Neural progenitor cell (in vitro differentiated cells): ENCODE measurements around the gene MAP4K2. TPM values are rescaled to one million over a fixed set of nuclear protein-coding genes. Genes with fewer than 3 reads are reported as not detected.

Experiments used
- DNase-seq: peaks from one replicate; pipeline ENCODE4 v3.0.0-alpha.2; 2016; ENCODE audit warnings: low spot score
- H2AFZ ChIP-seq: fragments of 200-600 bp; sonication (generic); replicated peaks from 2 replicates; pipeline ENCODE4 v1.6.1; 2016; ENCODE audit warnings: antibody characterized with exemption
- H3F3A ChIP-seq: fragments of 200-600 bp; sonication (generic); 2 replicates; pipeline ENCODE4 v1.6.1; 2016; ENCODE audit warnings: antibody characterized with exemption, low read depth
- H3K27ac ChIP-seq: fragments of 200-600 bp; sonication (generic); 2 replicates; pipeline ENCODE4 v1.5.1; 2016; ENCODE audit warnings: mild to moderate bottlenecking
- H3K27me3 ChIP-seq: fragments of 200-600 bp; sonication (generic); 2 replicates; pipeline ENCODE4 v1.6.1; 2016; ENCODE audit warnings: mild to moderate bottlenecking, moderate library complexity
- H3K36me3 ChIP-seq: fragments of 200-600 bp; sonication (generic); 2 replicates; pipeline ENCODE4 v1.5.1; 2016
- H3K4me1 ChIP-seq: fragments of 200-600 bp; sonication (generic); 2 replicates; pipeline ENCODE4 v1.6.1; 2016; ENCODE audit warnings: mixed run types
- H3K4me2 ChIP-seq: fragments of 200-600 bp; sonication (generic); 2 replicates; pipeline ENCODE4 v1.6.1; 2016
- H3K4me3 ChIP-seq: fragments of 200-600 bp; sonication (generic); 2 replicates; pipeline ENCODE4 v1.5.1; 2016
- H3K79me2 ChIP-seq: fragments of 200-600 bp; sonication (generic); 2 replicates; pipeline ENCODE4 v1.6.1; 2016; ENCODE audit warnings: low read depth
- H3K9ac ChIP-seq: fragments of 200-600 bp; sonication (generic); 2 replicates; pipeline ENCODE4 v1.6.1; 2016
- H3K9me3 ChIP-seq: fragments of 200-600 bp; sonication (generic); 2 replicates; pipeline ENCODE4 v1.5.1; 2016; ENCODE audit warnings: low read depth
- H4K20me1 ChIP-seq: fragments of 200-600 bp; sonication (generic); 2 replicates; pipeline ENCODE4 v1.6.1; 2016; ENCODE audit warnings: low read depth
- H3K27ac Mint-ChIP-seq: 3 replicates; pipeline ENCODE4 v1.8.0; 2021; ENCODE audit warnings: mixed read lengths
- H3K27me3 Mint-ChIP-seq: 2 replicates; pipeline ENCODE4 v1.8.0; 2022; ENCODE audit warnings: low read depth, mild to moderate bottlenecking, inconsistent platforms, moderate library complexity, mixed read lengths; ENCODE audit not compliant: insufficient read depth
- H3K36me3 Mint-ChIP-seq: 3 replicates; pipeline ENCODE4 v1.8.0; 2021; ENCODE audit warnings: mixed read lengths
- H3K4me1 Mint-ChIP-seq: 3 replicates; pipeline ENCODE4 v1.8.0; 2021; ENCODE audit warnings: mixed read lengths
- H3K4me3 Mint-ChIP-seq: 3 replicates; pipeline ENCODE4 v1.8.0; 2021; ENCODE audit warnings: mild to moderate bottlenecking, moderate library complexity, mixed read lengths
- H3K9me3 Mint-ChIP-seq: 3 replicates; pipeline ENCODE4 v1.8.0; 2020; ENCODE audit warnings: mixed read lengths
- EZH2 ChIP-seq: fragments of 200-600 bp; sonication (generic); IDR thresholded peaks from 2 replicates; pipeline ENCODE4 v1.6.1; 2017; ENCODE audit warnings: antibody characterized with exemption, mild to moderate bottlenecking, moderate library complexity
- EZH2phosphoT487 ChIP-seq: fragments of 200-600 bp; sonication (generic); IDR thresholded peaks from 2 replicates; pipeline ENCODE4 v1.6.1; 2017; ENCODE audit warnings: antibody characterized with exemption
- total RNA-seq: library from RNA; depleted of rRNA; stranded (reverse); fragments of >200 nt; gene quantifications from 2 replicates; pipeline ENCODE4 v1.2.3, GENCODE V29; 2015; ENCODE audit warnings: low replicate concordance
- TF ChIP-seq, protein P1 (sequence below): fragments of 200-600 bp; sonication (generic); IDR thresholded peaks from 2 replicates; pipeline ENCODE4 v1.5.1; 2017; ENCODE audit warnings: antibody characterized with exemption, mild to moderate bottlenecking

Gene MAP4K2
- total RNA-seq, 1 donor from 2014 or later = 15.8 TPM

DNA sequence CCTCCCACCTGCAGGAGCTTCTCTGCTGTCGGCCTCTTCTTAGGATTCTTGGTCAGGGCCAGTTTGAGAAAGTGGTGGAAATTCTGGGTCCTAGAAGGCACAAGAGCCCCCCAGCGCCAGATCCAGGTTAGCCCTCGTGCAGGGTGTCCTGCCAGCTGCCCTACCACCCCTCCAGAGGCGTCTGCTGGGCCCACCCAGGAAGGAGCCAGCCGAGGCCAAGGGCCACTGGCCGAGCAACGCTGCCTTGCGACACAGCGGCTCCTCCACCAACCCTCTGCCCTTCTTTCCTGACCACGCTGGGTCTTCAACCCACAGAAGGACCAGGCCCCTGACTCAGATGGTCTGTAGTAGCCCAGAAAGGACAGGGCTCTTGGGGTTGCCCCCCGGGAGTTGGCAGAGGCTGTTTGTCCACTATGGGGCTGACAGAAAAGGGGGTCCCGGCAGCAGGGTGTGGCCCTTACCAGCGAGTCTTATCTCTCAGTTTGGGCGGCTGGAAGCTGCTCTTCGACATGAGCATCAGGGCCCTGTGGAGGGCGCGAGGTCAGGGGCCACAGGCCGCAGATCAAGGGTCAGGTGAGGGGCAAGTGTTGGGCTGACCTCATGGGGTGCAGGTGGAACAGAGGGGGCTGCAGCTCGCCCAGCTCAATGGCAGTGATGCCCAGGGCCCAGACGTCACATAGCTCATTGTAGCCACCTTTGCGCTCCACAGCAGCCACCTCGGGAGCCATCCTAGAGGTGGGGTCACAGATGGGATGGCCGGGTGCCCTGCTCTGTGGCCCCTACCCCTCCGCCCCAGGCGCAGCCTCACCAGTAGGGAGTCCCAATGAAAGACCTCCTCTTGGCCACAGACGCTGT lies 2.5 kb downstream of the MAP4K2 start:
- Histone ChIP-seq H3F3A (peaks cover 28% of the 10 kb centered on the region), H2AFZ (no peak overlapping the region), H3K4me2 (no peak overlapping the region), H3K4me3 (no peak overlapping the region), H4K20me1 (peaks cover 11% of the 10 kb centered on the region), H3K9ac (no peak overlapping the region), H3K9me3 (no peaks in the 10 kb centered on the region), H3K27me3 (no peaks in the 10 kb centered on the region), H3K36me3 (no peaks in the 10 kb centered on the region), H3K27ac (no peak overlapping the region), H3K79me2 (no peaks in the 10 kb centered on the region), H3K4me1 (no peaks in the 10 kb centered on the region)
- no peaks in the 10 kb centered on the region for H3K9me3 Mint-ChIP-seq
- no peak for TF ChIP-seq EZH2
- TF ChIP-seq, protein P1, sequence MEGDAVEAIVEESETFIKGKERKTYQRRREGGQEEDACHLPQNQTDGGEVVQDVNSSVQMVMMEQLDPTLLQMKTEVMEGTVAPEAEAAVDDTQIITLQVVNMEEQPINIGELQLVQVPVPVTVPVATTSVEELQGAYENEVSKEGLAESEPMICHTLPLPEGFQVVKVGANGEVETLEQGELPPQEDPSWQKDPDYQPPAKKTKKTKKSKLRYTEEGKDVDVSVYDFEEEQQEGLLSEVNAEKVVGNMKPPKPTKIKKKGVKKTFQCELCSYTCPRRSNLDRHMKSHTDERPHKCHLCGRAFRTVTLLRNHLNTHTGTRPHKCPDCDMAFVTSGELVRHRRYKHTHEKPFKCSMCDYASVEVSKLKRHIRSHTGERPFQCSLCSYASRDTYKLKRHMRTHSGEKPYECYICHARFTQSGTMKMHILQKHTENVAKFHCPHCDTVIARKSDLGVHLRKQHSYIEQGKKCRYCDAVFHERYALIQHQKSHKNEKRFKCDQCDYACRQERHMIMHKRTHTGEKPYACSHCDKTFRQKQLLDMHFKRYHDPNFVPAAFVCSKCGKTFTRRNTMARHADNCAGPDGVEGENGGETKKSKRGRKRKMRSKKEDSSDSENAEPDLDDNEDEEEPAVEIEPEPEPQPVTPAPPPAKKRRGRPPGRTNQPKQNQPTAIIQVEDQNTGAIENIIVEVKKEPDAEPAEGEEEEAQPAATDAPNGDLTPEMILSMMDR = no peak
- TF ChIP-seq EZH2phosphoT487 = no peak
- H3K4me1 Mint-ChIP-seq = peaks cover 8% of the 10 kb centered on the region
- no peak overlapping the region for H3K4me3 Mint-ChIP-seq
- no peak for DNase-seq
- peaks cover under 1% of the 10 kb centered on the region for H3K27me3 Mint-ChIP-seq
- no peak overlapping the region for H3K27ac Mint-ChIP-seq
- H3K36me3 Mint-ChIP-seq = peaks cover 3% of the 10 kb centered on the region

DNA sequence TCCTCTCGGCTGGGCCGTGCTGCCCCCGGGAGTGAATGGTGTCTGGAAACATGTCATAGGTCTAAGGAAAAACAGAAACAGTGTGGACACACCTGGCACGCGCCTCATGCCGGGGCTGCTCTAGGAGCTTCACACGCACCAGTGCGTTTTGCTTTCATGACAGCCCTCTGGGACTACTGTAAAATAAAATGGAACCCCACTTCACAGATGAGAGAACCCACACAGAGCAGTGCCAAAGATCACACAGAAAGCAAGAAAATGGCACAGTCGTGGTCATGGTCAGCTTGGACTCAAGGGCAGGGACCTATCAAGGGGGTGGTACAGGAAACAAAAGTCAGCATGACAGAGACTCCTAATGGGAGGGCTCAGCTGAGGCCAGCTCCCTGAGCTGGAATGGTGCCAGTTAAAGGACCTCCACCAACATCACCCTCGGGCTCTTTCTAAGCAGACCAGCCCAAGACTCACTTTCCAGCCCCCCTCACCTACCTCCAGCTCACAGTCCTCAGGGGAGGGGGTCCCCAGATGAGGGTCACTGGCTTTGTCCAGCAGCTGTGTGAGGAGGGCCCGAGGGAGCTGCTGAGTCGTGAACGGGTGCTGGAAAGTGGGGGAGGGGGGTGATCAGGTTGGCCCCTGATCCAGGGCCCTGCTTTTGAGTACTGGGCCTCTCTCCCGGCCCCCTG lies 3.3 kb downstream of the MAP4K2 start:
- Mint-ChIP-seq H3K27me3 (no peaks in the 10 kb centered on the region), H3K9me3 (no peaks in the 10 kb centered on the region), H3K36me3 (peaks cover 2% of the 10 kb centered on the region), H3K27ac (no peak overlapping the region), H3K4me3 (peak overlapping the region; percentile 18), H3K4me1 (peaks cover 8% of the 10 kb centered on the region)
- Histone ChIP-seq H3F3A (peaks cover 27% of the 10 kb centered on the region), H3K36me3 (no peaks in the 10 kb centered on the region), H2AFZ (no peak overlapping the region), H4K20me1 (peaks cover 11% of the 10 kb centered on the region), H3K4me2 (no peak overlapping the region), H3K9me3 (no peaks in the 10 kb centered on the region), H3K9ac (no peak overlapping the region), H3K27ac (no peak overlapping the region), H3K4me1 (no peaks in the 10 kb centered on the region), H3K27me3 (no peaks in the 10 kb centered on the region), H3K79me2 (no peaks in the 10 kb centered on the region), H3K4me3 (no peak overlapping the region)
- TF ChIP-seq, protein P1 = no peak
- TF ChIP-seq EZH2 (no peak), EZH2phosphoT487 (no peak)
- no peak for DNase-seq

DNA sequence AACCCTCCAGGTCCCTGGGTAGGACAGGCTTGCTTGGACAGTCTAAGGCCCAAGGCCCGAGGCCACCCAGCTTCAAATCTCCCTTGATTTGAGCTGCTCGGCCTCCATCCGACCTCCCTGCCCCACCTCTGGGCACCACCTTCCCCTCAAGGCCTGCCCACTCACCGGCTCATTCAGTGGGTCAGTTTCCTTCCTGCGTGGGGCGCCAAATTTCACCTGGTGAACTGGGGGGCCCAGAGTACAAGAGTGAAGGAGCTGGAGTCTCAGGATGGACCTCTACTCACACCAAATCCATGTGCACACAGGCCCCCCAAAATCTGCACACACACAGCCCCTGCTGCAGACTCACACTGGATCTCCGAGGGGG lies 3.8 kb downstream of the MAP4K2 start:
- Mint-ChIP-seq H3K27me3 (no peaks in the 10 kb centered on the region), H3K27ac (no peak overlapping the region), H3K4me1 (peaks cover 8% of the 10 kb centered on the region), H3K36me3 (peaks cover 2% of the 10 kb centered on the region), H3K9me3 (no peaks in the 10 kb centered on the region), H3K4me3 (no peak overlapping the region)
- no peaks in the 10 kb centered on the region for H3K4me1 ChIP-seq
- H3K36me3 ChIP-seq = no peaks in the 10 kb centered on the region
- H2AFZ ChIP-seq = no peak overlapping the region
- H3K27me3 ChIP-seq = no peaks in the 10 kb centered on the region
- TF ChIP-seq, protein P1 = no peak
- no peak for TF ChIP-seq EZH2
- no peak for TF ChIP-seq EZH2phosphoT487
- no peak overlapping the region for H3K9ac ChIP-seq
- H3K27ac ChIP-seq = no peak overlapping the region
- peaks cover 22% of the 10 kb centered on the region for H3F3A ChIP-seq
- peaks cover 6% of the 10 kb centered on the region for H4K20me1 ChIP-seq
- no peak overlapping the region for H3K4me2 ChIP-seq
- H3K4me3 ChIP-seq = no peak overlapping the region
- no peaks in the 10 kb centered on the region for H3K79me2 ChIP-seq
- no peak for DNase-seq
- no peaks in the 10 kb centered on the region for H3K9me3 ChIP-seq
